ENCODE measurements around the gene DNAJC13.

DNA sequence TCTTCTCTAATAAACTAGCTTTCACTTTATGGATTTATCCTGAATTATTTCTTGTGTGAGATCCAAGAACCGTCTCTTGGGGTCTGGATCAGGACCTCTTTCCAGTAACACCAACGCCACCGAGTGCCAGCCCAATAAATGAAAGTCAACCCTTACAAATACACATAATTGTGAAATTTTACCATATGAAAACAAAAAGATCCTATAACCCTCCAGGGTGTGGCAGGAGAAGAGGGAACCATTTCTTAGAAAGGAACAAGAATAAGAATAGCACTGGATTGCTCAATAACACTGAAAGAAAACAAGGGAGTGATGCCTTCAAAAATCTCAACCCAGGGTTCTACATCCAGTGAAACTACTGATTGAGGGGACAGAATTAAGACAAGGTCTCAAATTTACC, 128.2 kb downstream of the DNAJC13 start:
- TF ChIP-seq FOXM1 (IDR thresholded peaks at IDR 0.05; ENCODE audit: borderline replicate concordance) (no peak), BHLHE40 (IDR thresholded peaks at IDR 0.05; ENCODE audit: borderline replicate concordance) (no peak), SP1 (IDR thresholded peaks at IDR 0.05) (no peak), PKNOX1 (IDR thresholded peaks at IDR 0.05) (no peak), SUZ12 (IDR thresholded peaks at IDR 0.05) (no peak), FOXK2 (IDR thresholded peaks at IDR 0.05) (no peak), CTBP1 (IDR thresholded peaks at IDR 0.05; ENCODE audit: borderline replicate concordance) (no peak), L3MBTL2 (conservative IDR thresholded peaks at IDR 0.05) (no peak), ARNT (IDR thresholded peaks at IDR 0.05) (no peak), ELF4 (IDR thresholded peaks at IDR 0.05) (no peak), NFRKB (IDR thresholded peaks at IDR 0.05) (no peak)

All from HEK293T (cell line).